Loucy (cell line): Measurements from ENCODE around the gene BCAS3.

Experiments
- EZH2phosphoT487 ChIP-seq: fragments of 200-600 bp; IDR thresholded peaks from 2 replicates; pipeline ENCODE4 v1.6.1; 2018; ENCODE audit warnings: antibody characterized with exemption, mild to moderate bottlenecking, moderate library complexity, borderline replicate concordance
- TF ChIP-seq, protein P1 (sequence below): fragments of 200-600 bp; sonication (generic); conservative IDR thresholded peaks from 2 replicates; pipeline ENCODE4 v1.5.1; 2014; ENCODE audit warnings: mild to moderate bottlenecking, antibody characterized with exemption, low read length

DNA sequence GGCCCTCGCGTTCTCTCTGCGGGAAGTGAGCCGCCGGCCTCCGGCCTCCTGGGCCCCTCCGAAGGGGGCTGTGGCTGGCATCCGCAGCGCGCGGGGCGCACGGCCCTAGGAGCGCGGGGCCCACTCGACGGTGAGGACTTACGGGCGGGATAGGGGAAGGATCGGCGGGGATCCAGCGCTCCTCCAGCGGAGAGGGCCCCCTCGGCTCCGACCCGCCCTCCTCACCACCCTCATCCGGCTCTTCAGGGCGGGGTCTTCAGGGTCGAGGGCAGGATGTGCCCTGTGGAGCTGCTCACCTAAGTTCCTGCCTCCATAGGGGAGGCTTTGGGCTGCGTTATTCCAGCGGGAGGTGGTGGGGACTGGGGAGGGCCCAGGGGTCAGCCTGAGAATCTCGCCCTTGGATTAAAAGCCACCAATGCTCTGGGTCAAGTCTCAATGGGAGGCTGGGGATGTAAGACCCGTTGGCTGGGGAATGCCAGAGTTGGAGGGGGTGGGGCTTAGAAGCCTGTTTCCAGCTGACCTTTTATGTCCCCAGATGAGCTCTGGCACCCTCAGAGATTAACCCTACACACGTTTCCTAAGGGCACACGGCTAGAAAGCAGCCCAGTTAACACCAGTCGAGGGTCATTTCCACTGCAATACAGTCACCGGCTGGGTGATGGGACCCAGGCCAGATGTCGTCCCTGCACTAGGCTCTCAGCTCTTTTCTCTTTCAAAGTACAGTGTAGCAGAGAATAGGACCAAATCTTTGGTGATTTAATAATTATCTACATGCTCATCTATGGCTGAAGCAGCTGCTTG, 735.4 kb downstream of the BCAS3 start:
- TF ChIP-seq, protein P1, sequence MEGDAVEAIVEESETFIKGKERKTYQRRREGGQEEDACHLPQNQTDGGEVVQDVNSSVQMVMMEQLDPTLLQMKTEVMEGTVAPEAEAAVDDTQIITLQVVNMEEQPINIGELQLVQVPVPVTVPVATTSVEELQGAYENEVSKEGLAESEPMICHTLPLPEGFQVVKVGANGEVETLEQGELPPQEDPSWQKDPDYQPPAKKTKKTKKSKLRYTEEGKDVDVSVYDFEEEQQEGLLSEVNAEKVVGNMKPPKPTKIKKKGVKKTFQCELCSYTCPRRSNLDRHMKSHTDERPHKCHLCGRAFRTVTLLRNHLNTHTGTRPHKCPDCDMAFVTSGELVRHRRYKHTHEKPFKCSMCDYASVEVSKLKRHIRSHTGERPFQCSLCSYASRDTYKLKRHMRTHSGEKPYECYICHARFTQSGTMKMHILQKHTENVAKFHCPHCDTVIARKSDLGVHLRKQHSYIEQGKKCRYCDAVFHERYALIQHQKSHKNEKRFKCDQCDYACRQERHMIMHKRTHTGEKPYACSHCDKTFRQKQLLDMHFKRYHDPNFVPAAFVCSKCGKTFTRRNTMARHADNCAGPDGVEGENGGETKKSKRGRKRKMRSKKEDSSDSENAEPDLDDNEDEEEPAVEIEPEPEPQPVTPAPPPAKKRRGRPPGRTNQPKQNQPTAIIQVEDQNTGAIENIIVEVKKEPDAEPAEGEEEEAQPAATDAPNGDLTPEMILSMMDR = no peak
- no peak for TF ChIP-seq EZH2phosphoT487
